Esophagus (tissue), 2 donors: ENCODE data around the gene TXNL1. TPM values are rescaled to one million over a fixed set of nuclear protein-coding genes. Genes with fewer than 3 reads are reported as not detected.

Experiments
- H3K27ac ChIP-seq, 2 donors: one replicate each; pipeline ENCODE4 v1.5.1; 2013; ENCODE audit warnings: low read depth in 2 of 2, mild to moderate bottlenecking in 2 of 2, inconsistent platforms in 1 of 2, low read length in 1 of 2, moderate library complexity in 1 of 2
- H3K27me3 ChIP-seq, 2 donors: one replicate each; pipeline ENCODE4 v1.6.1; 2013; ENCODE audit warnings: low read length in 2 of 2, control low read depth in 1 of 2, mild to moderate bottlenecking in 1 of 2; ENCODE audit not compliant: insufficient read depth in 2 of 2, control insufficient read depth in 1 of 2
- H3K36me3 ChIP-seq, 2 donors: one replicate each; pipeline ENCODE4 v1.6.1; 2013; ENCODE audit warnings: low read length in 1 of 2; ENCODE audit not compliant: control insufficient read depth in 2 of 2, insufficient read depth in 2 of 2
- H3K4me1 ChIP-seq, 2 donors: one replicate each; pipeline ENCODE4 v1.6.1; 2013; ENCODE audit warnings: low read length in 1 of 2; ENCODE audit not compliant: control insufficient read depth in 2 of 2, insufficient read depth in 2 of 2
- H3K4me3 ChIP-seq, 2 donors: one replicate each; pipeline ENCODE4 v1.5.1; 2013; ENCODE audit warnings: low read length in 2 of 2, mild to moderate bottlenecking in 2 of 2, low read depth in 1 of 2, moderate library complexity in 1 of 2
- H3K9me3 ChIP-seq, 2 donors: one replicate each; pipeline ENCODE4 v1.6.1; 2013; ENCODE audit warnings: mild to moderate bottlenecking in 2 of 2, low read depth in 1 of 2, low read length in 1 of 2, moderate library complexity in 1 of 2; ENCODE audit not compliant: control insufficient read depth in 2 of 2, insufficient read depth in 1 of 2
- WGBS, 2 donors: extraction: QIAGEN DNeasy Blood & Tissue Kit; methylation state at CpG; one replicate each; pipeline ENCODE4 v1.1.7; 2013; 5-methylcytosine and 5-hydroxymethylcytosine counted together
- polyA plus RNA-seq, 2 donors: library from polyadenylated mRNA; stranded (reverse); fragments of 200-250 nt; gene quantifications; one replicate each; pipeline ENCODE4 v1.2.3, GENCODE V29; 2013
- donor health status: healthy with polysubstance abuse.
- donor health status: Bipolar disorder and iron deficiency.

Gene TXNL1
- polyA plus RNA-seq, 2 donors = 57.2 to 59.5 TPM

GRCh38 chr18:56563568-56563967, 74.8 kb downstream of the TXNL1 start:
- no peak overlapping the region for H3K4me3 ChIP-seq
- no peaks in the 10 kb centered on the region for H3K27me3 ChIP-seq
- peaks cover 0 to 3% of the 10 kb centered on the region in 2 donors for H3K9me3 ChIP-seq
- no peak overlapping the region for H3K27ac ChIP-seq
- H3K4me1 ChIP-seq = no peaks in the 10 kb centered on the region
- no peaks in the 10 kb centered on the region for H3K36me3 ChIP-seq
- 87 to 91% methylated on average over 7 of the region's 7 CpGs for WGBS, 2 donors

DNA sequence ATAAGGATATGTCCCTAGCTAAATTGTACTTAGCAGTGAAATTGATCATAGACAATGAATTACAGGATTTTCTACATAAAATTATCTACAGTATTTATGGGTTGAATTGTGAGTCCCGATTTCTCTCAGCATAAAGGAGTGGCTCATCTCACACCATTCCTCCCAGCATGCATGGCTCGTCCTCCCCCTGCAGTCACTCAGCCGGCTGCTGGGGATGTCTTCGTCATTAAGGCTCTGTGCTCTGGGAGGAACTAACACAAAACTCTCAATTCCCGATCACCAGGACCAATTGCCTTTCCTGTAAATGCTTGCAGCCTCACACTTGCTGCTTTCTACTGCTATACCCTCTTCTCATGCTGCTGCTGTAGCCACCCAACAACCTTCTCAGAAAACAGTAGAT, 75.9 kb downstream of the TXNL1 start:
- H3K36me3 ChIP-seq = no peaks in the 10 kb centered on the region
- peaks cover 0 to 3% of the 10 kb centered on the region in 2 donors for H3K9me3 ChIP-seq
- no peak overlapping the region for H3K27ac ChIP-seq
- no peaks in the 10 kb centered on the region for H3K4me1 ChIP-seq
- 83 to 89% methylated on average over 5 of the region's 5 CpGs for WGBS, 2 donors
- H3K4me3 ChIP-seq = no peak overlapping the region
- no peaks in the 10 kb centered on the region for H3K27me3 ChIP-seq

GRCh38 chr18:56560992-56561391, 77.4 kb downstream of the TXNL1 start:
- no peaks in the 10 kb centered on the region for H3K27me3 ChIP-seq
- H3K4me1 ChIP-seq = no peaks in the 10 kb centered on the region
- no peak overlapping the region for H3K4me3 ChIP-seq
- 61 to 77% methylated on average over 2 of the region's 2 CpGs for WGBS, 2 donors
- H3K36me3 ChIP-seq = no peaks in the 10 kb centered on the region
- H3K27ac ChIP-seq = no peak overlapping the region
- peaks cover 0 to 3% of the 10 kb centered on the region in 2 donors for H3K9me3 ChIP-seq

DNA sequence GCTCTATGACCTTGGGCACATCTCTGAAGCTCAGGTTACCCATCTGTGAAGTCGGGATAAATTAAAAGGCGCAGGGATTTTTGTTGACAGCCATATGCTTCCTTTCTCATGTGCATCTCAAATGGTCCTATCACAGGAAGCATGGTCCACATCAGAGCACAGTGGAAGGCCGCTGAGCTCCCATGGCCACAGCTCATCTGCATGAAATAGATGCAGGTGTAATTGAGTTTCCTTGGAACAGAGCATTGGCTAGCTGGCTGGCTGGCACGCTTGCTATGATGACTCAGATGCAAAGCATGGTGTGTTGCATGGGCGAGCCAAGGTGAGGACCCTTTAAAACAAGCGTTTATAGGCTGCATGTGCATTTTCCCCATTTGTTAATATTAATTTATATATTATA, 79.3 kb downstream of the TXNL1 start:
- Histone ChIP-seq H3K4me1 (no peaks in the 10 kb centered on the region), H3K27me3 (no peaks in the 10 kb centered on the region), H3K27ac (no peak overlapping the region), H3K36me3 (no peaks in the 10 kb centered on the region), H3K4me3 (no peak overlapping the region), H3K9me3 (peaks cover 0 to 3% of the 10 kb centered on the region in 2 donors)
- WGBS, 2 donors = 76 to 86% methylated on average over 6 of the region's 6 CpGs

DNA sequence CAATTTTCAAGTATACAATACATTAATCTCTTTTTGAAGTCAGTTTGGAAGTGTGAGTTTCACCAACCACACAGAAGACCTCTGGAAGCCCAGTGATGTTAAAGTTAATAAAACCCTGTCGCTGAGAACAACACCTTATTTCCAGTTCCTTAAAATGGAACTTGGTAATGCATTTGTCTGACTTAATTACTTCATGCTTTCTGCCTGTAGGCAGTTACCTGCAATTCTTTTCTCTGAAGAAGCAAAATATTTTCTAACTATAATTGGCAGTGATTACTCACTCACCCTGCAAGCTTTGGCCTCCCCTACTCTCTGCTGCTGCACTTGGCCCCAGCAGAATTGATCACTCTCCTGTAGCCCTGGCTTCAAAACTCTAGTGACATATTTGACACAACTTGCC, 81.5 kb downstream of the TXNL1 start:
- Histone ChIP-seq H3K9me3 (no peaks in the 10 kb centered on the region), H3K36me3 (no peaks in the 10 kb centered on the region), H3K27me3 (no peaks in the 10 kb centered on the region), H3K4me3 (no peak overlapping the region), H3K27ac (no peak overlapping the region), H3K4me1 (no peaks in the 10 kb centered on the region)
- WGBS, 2 donors = 54 to 69% methylated on average over 1 of the region's 1 CpG

- WGBS, 2 donors = 77 to 79% methylated on average over 4 of the region's 4 CpGs
- H3K4me1 ChIP-seq = no peaks in the 10 kb centered on the region
- H3K4me3 ChIP-seq = no peak overlapping the region
- H3K27me3 ChIP-seq = no peaks in the 10 kb centered on the region
- H3K27ac ChIP-seq = no peak overlapping the region
- H3K36me3 ChIP-seq = no peaks in the 10 kb centered on the region
- H3K9me3 ChIP-seq = no peaks in the 10 kb centered on the region
These were observed 88.3 kb downstream of the TXNL1 start for GRCh38 chr18:56550121-56550520.

Other genes with a start within 250 kb of the TXNL1 start
- gene WDR7, start 12.8 kb upstream of the TXNL1 start, polyA plus RNA-seq = 1 to 10 TPM; 2.2 to 2.8 TPM